K562 (cell line): Measurements from ENCODE around the gene MED15. TPM values are rescaled to one million over a fixed set of nuclear protein-coding genes. Genes with fewer than 3 reads are reported as not detected.

Experiments
- DDX20 ChIP-seq: fragments of 450-650 bp; IDR thresholded peaks from 2 replicates; pipeline ENCODE4 v1.6.1; 2016; ENCODE audit warnings: missing genetic modification characterization, low read depth, mild to moderate bottlenecking, missing compliant biosample characterization, moderate library complexity
- KLF10 ChIP-seq: fragments of 250-450 bp; sonication (Bioruptor Pico); IDR thresholded peaks from 2 replicates; pipeline ENCODE4 v1.6.1; 2021; ENCODE audit warnings: matching md5 sums
- MLLT1 ChIP-seq, 2 experiments: fragments of 450-650 bp; IDR thresholded peaks; 2 replicates each; pipeline ENCODE4 v1.6.1; 2016
- MTA1 ChIP-seq: fragments of 450-650 bp; IDR thresholded peaks from 2 replicates; pipeline ENCODE4 v1.6.1; 2017; ENCODE audit warnings: borderline replicate concordance
- NELFE ChIP-seq: IDR thresholded peaks from 2 replicates; pipeline ENCODE4 v1.6.1; 2011; ENCODE audit warnings: mild to moderate bottlenecking; ENCODE audit not compliant: insufficient read depth, insufficient read length
- PHB ChIP-seq: fragments of 250-450 bp; sonication (Bioruptor Pico); IDR thresholded peaks from 2 replicates; pipeline ENCODE4 v1.5.0; 2021
- POLR2AphosphoS2 ChIP-seq: IDR thresholded peaks from 2 replicates; pipeline ENCODE4 v1.6.1; 2012; ENCODE audit warnings: low read length, improper control_type of control experiment
- RBM17 ChIP-seq: fragments of 200-400 bp; formaldehyde crosslinking; IDR thresholded peaks from 2 replicates; pipeline ENCODE4 v1.6.1; 2017; ENCODE audit warnings: low read depth, mild to moderate bottlenecking, low read length, borderline replicate concordance
- RBM34 ChIP-seq: fragments of 200-400 bp; formaldehyde crosslinking; IDR thresholded peaks from 2 replicates; pipeline ENCODE4 v1.6.1; 2018; ENCODE audit warnings: low read length, borderline replicate concordance; ENCODE audit not compliant: insufficient read depth
- SP1 ChIP-seq: sonication (generic); formaldehyde crosslinking; IDR thresholded peaks from 2 replicates; pipeline ENCODE4 v1.8.1; 2022; ENCODE audit warnings: mild to moderate bottlenecking, missing genetic modification reagents
- STAT5B ChIP-seq: fragments of 250-450 bp; sonication (Bioruptor Pico); IDR thresholded peaks from 2 replicates; pipeline ENCODE4 v1.8.0; 2021; ENCODE audit warnings: mild to moderate bottlenecking, inconsistent platforms
- TRIM25 ChIP-seq: fragments of 450-650 bp; IDR thresholded peaks from 2 replicates; pipeline ENCODE4 v1.7.0; 2016; ENCODE audit warnings: borderline replicate concordance
- ZC3H11A ChIP-seq: IDR thresholded peaks from 2 replicates; pipeline ENCODE4 v1.6.1; 2012; ENCODE audit warnings: low read depth, low read length, improper control_type of control experiment
- ZNF24 ChIP-seq: fragments of 450-650 bp; IDR thresholded peaks from 2 replicates; pipeline ENCODE4 v1.6.1; 2016
- ZNF263 ChIP-seq: sonication (generic); formaldehyde crosslinking; IDR thresholded peaks from 2 replicates; pipeline ENCODE4 v1.8.0; 2022; ENCODE audit warnings: mild to moderate bottlenecking, missing genetic modification reagents, borderline replicate concordance
- ZNF57 ChIP-seq: fragments of 450-650 bp; formaldehyde crosslinking; IDR thresholded peaks from 2 replicates; pipeline ENCODE4 v1.4.0; 2020; ENCODE audit warnings: mild to moderate bottlenecking, moderate library complexity
- ZNF699 ChIP-seq: fragments of 250-450 bp; sonication (Bioruptor Pico); IDR thresholded peaks from 2 replicates; pipeline ENCODE4 v1.8.0; 2021; ENCODE audit warnings: mild to moderate bottlenecking, moderate library complexity; ENCODE audit not compliant: insufficient replicate concordance
- polyA plus RNA-seq, 8 experiments: library from polyadenylated mRNA; depleted of rRNA in 4 of 8; stranded (reverse) in 5 of 8; unstranded in 3 of 8; fragments of >200 nt; fragmentation: Nextera tagmentation in 2 of 8; fragmentation: Illumina TruSeq in 1 of 8; extraction: Ambion mirVana in 2 of 8; extraction: Trizol in 1 of 8; gene quantifications; 2 replicates each; pipeline versions ENCODE4 v1.2.1 to v1.2.3, GENCODE V29; 2011 to 2014; ENCODE audit warnings: inconsistent platforms in 1 of 8, missing spikeins in 1 of 8
- total RNA-seq, 7 experiments: library from RNA; depleted of rRNA in 6 of 7; stranded (reverse); fragments of >200 nt in 6 of 7; fragmentation: Illumina TruSeq in 2 of 7; extraction: Trizol in 2 of 7; gene quantifications; 2 replicates each; pipeline versions ENCODE4 v1.2.1 to v1.2.3, GENCODE V29; 2011 to 2021; ENCODE audit warnings: low replicate concordance in 1 of 7
- TF ChIP-seq, protein P1 (sequence below): fragments of 200-800 bp; sonication (Bioruptor generic); IDR thresholded peaks from 2 replicates; pipeline ENCODE4 v1.6.1; 2016; ENCODE audit warnings: missing genetic modification characterization, missing compliant biosample characterization
- TF ChIP-seq, protein P2 (sequence below): fragments of 250-450 bp; sonication (Bioruptor Pico); IDR thresholded peaks from 2 replicates; pipeline ENCODE4 v1.4.0; 2020

MED15 gene
- total and polyA plus RNA-seq, 9 of the 15 experiments (the other 6 are each of a cell fraction or from before 2014, with no cell fraction given) = 4.0 to 271 (median 60.1) TPM

DNA sequence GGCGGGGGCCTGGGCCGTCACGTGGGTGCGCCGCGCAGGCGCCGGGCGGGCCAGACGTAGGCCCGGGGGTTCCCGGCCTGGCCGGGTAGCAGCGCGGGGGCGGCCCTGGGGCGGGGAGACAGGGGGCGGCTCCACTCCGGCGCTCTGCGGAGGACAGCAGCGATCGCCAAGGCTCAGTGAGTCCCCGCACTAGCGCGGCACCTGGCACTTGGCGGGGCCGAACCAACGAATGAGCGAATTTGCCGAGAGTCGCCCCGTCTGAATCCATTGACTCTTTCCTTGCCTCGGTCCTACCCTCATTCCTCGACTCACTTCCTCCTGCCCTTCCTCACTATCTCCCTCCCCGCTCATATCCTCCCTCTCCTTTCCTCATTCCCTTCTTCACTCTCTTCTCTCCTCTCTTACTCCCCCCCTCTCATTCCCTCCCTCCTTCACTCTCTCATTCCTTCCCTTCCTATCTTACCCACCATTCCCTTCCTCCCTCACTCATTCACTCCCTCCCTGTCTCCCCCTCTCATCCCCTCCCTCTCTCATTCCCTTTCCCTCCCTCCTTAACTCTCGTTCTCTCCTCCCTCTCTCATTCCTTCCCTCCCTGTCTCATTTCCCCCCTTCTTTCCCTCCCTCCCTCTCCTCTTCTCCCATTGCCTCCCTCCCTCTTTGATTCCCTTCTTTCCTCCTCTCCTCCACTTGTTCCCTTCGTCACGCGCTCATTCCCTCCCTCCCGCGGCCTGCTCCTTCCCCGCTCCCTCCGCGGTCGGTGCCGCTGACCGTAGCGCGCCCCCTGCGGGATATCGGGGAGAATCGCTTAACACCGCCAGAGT, 11.3 kb upstream of the MED15 start (continued):
- TF ChIP-seq RBM17 (no peak), ZNF263 (CRISPR knock-in tag) (no peak), MTA1 (no peak), POLR2AphosphoS2 (no peak; the same call in 1 of the 2 replicates), NELFE (no peak), SP1 (no peak), DDX20 (tag) (no peak), TRIM25 (no peak), MLLT1 (IDR thresholded peaks at IDR 0.05) (no peak), PHB (peak; percentile 97), ZNF699 (no peak), KLF10 (CRISPR knock-in tag) (no peak), STAT5B (no peak), ZC3H11A (peak; percentile 43; the same call in 1 of the 2 replicates), ZNF57 (CRISPR knock-in tag) (peak; percentile 94), ZNF24 (no peak), RBM34 (no peak; the same call in 1 of the 2 replicates)
- TF ChIP-seq, protein P1, sequence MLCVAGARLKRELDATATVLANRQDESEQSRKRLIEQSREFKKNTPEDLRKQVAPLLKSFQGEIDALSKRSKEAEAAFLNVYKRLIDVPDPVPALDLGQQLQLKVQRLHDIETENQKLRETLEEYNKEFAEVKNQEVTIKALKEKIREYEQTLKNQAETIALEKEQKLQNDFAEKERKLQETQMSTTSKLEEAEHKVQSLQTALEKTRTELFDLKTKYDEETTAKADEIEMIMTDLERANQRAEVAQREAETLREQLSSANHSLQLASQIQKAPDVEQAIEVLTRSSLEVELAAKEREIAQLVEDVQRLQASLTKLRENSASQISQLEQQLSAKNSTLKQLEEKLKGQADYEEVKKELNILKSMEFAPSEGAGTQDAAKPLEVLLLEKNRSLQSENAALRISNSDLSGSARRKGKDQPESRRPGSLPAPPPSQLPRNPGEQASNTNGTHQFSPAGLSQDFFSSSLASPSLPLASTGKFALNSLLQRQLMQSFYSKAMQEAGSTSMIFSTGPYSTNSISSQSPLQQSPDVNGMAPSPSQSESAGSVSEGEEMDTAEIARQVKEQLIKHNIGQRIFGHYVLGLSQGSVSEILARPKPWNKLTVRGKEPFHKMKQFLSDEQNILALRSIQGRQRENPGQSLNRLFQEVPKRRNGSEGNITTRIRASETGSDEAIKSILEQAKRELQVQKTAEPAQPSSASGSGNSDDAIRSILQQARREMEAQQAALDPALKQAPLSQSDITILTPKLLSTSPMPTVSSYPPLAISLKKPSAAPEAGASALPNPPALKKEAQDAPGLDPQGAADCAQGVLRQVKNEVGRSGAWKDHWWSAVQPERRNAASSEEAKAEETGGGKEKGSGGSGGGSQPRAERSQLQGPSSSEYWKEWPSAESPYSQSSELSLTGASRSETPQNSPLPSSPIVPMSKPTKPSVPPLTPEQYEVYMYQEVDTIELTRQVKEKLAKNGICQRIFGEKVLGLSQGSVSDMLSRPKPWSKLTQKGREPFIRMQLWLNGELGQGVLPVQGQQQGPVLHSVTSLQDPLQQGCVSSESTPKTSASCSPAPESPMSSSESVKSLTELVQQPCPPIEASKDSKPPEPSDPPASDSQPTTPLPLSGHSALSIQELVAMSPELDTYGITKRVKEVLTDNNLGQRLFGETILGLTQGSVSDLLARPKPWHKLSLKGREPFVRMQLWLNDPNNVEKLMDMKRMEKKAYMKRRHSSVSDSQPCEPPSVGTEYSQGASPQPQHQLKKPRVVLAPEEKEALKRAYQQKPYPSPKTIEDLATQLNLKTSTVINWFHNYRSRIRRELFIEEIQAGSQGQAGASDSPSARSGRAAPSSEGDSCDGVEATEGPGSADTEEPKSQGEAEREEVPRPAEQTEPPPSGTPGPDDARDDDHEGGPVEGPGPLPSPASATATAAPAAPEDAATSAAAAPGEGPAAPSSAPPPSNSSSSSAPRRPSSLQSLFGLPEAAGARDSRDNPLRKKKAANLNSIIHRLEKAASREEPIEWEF = no peak
- TF ChIP-seq, protein P2, sequence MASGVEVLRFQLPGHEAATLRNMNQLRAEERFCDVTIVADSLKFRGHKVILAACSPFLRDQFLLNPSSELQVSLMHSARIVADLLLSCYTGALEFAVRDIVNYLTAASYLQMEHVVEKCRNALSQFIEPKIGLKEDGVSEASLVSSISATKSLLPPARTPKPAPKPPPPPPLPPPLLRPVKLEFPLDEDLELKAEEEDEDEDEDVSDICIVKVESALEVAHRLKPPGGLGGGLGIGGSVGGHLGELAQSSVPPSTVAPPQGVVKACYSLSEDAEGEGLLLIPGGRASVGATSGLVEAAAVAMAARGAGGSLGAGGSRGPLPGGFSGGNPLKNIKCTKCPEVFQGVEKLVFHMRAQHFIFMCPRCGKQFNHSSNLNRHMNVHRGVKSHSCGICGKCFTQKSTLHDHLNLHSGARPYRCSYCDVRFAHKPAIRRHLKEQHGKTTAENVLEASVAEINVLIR (CRISPR knock-in tag) = no peak; the same call in none of the 2 replicates
